Measurements from ENCODE around the gene FBL.

- no peak for TF ChIP-seq HDGF (IDR thresholded peaks at IDR 0.05; ENCODE audit: borderline replicate concordance)
- no peak for TF ChIP-seq CTBP1 (IDR thresholded peaks at IDR 0.05; ENCODE audit: borderline replicate concordance)
- TF ChIP-seq FOXK2 (IDR thresholded peaks at IDR 0.05) = no peak
- TF ChIP-seq LEF1 (IDR thresholded peaks at IDR 0.05; ENCODE audit: borderline replicate concordance) = no peak
- TF ChIP-seq ZNF384 (IDR thresholded peaks at IDR 0.05) = no peak
- TF ChIP-seq NFRKB (IDR thresholded peaks at IDR 0.05) = no peak
- TF ChIP-seq SUZ12 (IDR thresholded peaks at IDR 0.05) = no peak
- peak; percentile 74 for TF ChIP-seq L3MBTL2 (conservative IDR thresholded peaks at IDR 0.05)
- no peak for TF ChIP-seq FOXA1 (IDR thresholded peaks at IDR 0.05)
- TF ChIP-seq ELF4 (IDR thresholded peaks at IDR 0.05) = no peak
- TF ChIP-seq, protein P1, sequence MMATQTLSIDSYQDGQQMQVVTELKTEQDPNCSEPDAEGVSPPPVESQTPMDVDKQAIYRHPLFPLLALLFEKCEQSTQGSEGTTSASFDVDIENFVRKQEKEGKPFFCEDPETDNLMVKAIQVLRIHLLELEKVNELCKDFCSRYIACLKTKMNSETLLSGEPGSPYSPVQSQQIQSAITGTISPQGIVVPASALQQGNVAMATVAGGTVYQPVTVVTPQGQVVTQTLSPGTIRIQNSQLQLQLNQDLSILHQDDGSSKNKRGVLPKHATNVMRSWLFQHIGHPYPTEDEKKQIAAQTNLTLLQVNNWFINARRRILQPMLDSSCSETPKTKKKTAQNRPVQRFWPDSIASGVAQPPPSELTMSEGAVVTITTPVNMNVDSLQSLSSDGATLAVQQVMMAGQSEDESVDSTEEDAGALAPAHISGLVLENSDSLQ (IDR thresholded peaks at IDR 0.05) = no peak
- TF ChIP-seq TARDBP (IDR thresholded peaks at IDR 0.05) = no peak
These were observed 21.8 kb downstream of the FBL start for GRCh38 chr19:39824143-39825092.

All from HEK293T (cell line).